SH-SY5Y (cell line): ENCODE data around the gene PLAGL2.

Experiments
- GATA2 ChIP-seq: IDR thresholded peaks from 2 replicates; pipeline ENCODE4 v1.6.1; 2011; ENCODE audit warnings: mild to moderate bottlenecking, low read depth, low read length
- GATA3 ChIP-seq: IDR thresholded peaks from 2 replicates; pipeline ENCODE4 v1.6.1; 2011; ENCODE audit warnings: low read depth, mild to moderate bottlenecking, low read length, moderate library complexity

GRCh38 chr20:32240205-32240604 lies 32.7 kb upstream of the PLAGL2 start:
- TF ChIP-seq GATA3 = no peak
- TF ChIP-seq GATA2 = no peak
